H1 (cell line): ENCODE measurements around the gene P2RX2. TPM values are rescaled to one million over a fixed set of nuclear protein-coding genes. Genes with fewer than 3 reads are reported as not detected.
A peak's percentile ranks its signal among the peaks of the same experiment; 100 is the strongest.

Experiments
- CTCF ChIA-PET: fragments of 300-600 bp; sonication (Branson Sonifier 250); formaldehyde crosslinking; loops from one replicate; lab custom pipeline; 2021; ENCODE audit not compliant: partially characterized antibody; lab: Charles Lee
- POLR2A ChIA-PET: fragments of 300-600 bp; sonication (Branson Sonifier 250); formaldehyde crosslinking; loops from one replicate; lab custom pipeline; 2021; ENCODE audit warnings: inconsistent platforms; ENCODE audit not compliant: partially characterized antibody; lab: Charles Lee
- DNase-seq, 2 experiments: peaks; one replicate each; pipeline versions ENCODE4 v3.0.0 to v3.0.0-alpha.2; 2010 to 2022; ENCODE audit warnings: low spot score in 2 of 2, low read depth in 1 of 2, mixed read lengths in 1 of 2
- FAIRE-seq: peaks from 2 replicates; lab custom pipeline; 2011; peaks lifted over from hg19 to GRCh38; lab: Jason Lieb, UNC
- H2AFZ ChIP-seq: 2 replicates; pipeline ENCODE4 v1.8.1; 2012; ENCODE audit warnings: low read length, inconsistent platforms
- H2AK5ac ChIP-seq: 2 replicates; pipeline ENCODE4 v1.6.1; 2013; ENCODE audit warnings: low read depth, low read length
- H2BK120ac ChIP-seq: replicated peaks from 2 replicates; pipeline ENCODE3; 2013; ENCODE audit warnings: low read depth, low read length, inconsistent platforms
- H2BK12ac ChIP-seq: 2 replicates; pipeline ENCODE4 v1.6.1; 2013; ENCODE audit warnings: low read depth, low read length
- H2BK15ac ChIP-seq: 2 replicates; pipeline ENCODE4 v1.6.1; 2013; ENCODE audit warnings: low read length
- H2BK20ac ChIP-seq: 2 replicates; pipeline ENCODE4 v1.6.1; 2013; ENCODE audit warnings: low read length
- H2BK5ac ChIP-seq: 2 replicates; pipeline ENCODE4 v1.6.1; 2013; ENCODE audit warnings: low read depth, low read length
- H3K14ac ChIP-seq: 2 replicates; pipeline ENCODE4 v1.6.1; 2013; ENCODE audit warnings: inconsistent platforms; ENCODE audit not compliant: insufficient read length
- H3K18ac ChIP-seq: 2 replicates; pipeline ENCODE4 v1.6.1; 2013; ENCODE audit warnings: low read length; ENCODE audit errors: extremely low read depth
- H3K23ac ChIP-seq: 2 replicates; pipeline ENCODE4 v1.6.1; 2013; ENCODE audit warnings: inconsistent platforms; ENCODE audit not compliant: insufficient read length
- H3K23me2 ChIP-seq: 2 replicates; pipeline ENCODE4 v1.6.1; 2013; ENCODE audit warnings: low read depth, low read length
- H3K27ac ChIP-seq: 2 replicates; pipeline ENCODE4 v1.6.1; 2011; ENCODE audit warnings: low read depth, low read length, inconsistent platforms
- H3K27me3 ChIP-seq, 4 experiments: replicated peaks in 1 of 4; 1 replicate in 1 of 4; 2 replicates in 3 of 4; pipeline versions ENCODE4 v1.6.1 to v1.8.1; 2011 to 2013; ENCODE audit warnings: low read length in 3 of 4, mild to moderate bottlenecking in 3 of 4, inconsistent platforms in 2 of 4, mixed read lengths in 2 of 4, moderate library complexity in 1 of 4; ENCODE audit not compliant: control insufficient read depth in 3 of 4, insufficient read depth in 3 of 4; ENCODE audit errors: extremely low read depth in 1 of 4
- H3K36me3 ChIP-seq, 4 experiments: 2 replicates each; pipeline versions ENCODE4 v1.6.1 to v1.8.1; 2011 to 2013; ENCODE audit warnings: mild to moderate bottlenecking in 4 of 4, low read length in 3 of 4, moderate library complexity in 2 of 4, control low read depth in 1 of 4, inconsistent platforms in 1 of 4; ENCODE audit not compliant: insufficient read depth in 4 of 4, control insufficient read depth in 2 of 4
- H3K4ac ChIP-seq: replicated peaks from 2 replicates; pipeline ENCODE3; 2013; ENCODE audit warnings: low read length, low read depth, mixed read lengths, inconsistent platforms; ENCODE audit not compliant: insufficient read length
- H3K4me1 ChIP-seq, 4 experiments: replicated peaks in 1 of 4; 1 replicate in 1 of 4; 2 replicates in 3 of 4; pipeline versions ENCODE4 v1.6.1 to v1.8.1; 2011 to 2013; ENCODE audit warnings: low read length in 3 of 4, inconsistent platforms in 2 of 4, mixed read lengths in 1 of 4; ENCODE audit not compliant: insufficient read depth in 4 of 4, control insufficient read depth in 3 of 4
- H3K4me2 ChIP-seq, 2 experiments: 2 replicates each; pipeline versions ENCODE4 v1.6.1 to v1.8.1; 2011 to 2013; ENCODE audit warnings: low read depth in 2 of 2, low read length in 2 of 2, control low read depth in 1 of 2, inconsistent platforms in 1 of 2, mild to moderate bottlenecking in 1 of 2; ENCODE audit not compliant: insufficient read depth in 1 of 2
- H3K4me3 ChIP-seq, 4 experiments: fragments of 200-600, 300-600 bp in 1 of 4; sonication (generic), shearing (Covaris generic), sonication (Bioruptor Twin) in 1 of 4; 2 replicates each; pipeline versions ENCODE4 v1.5.1 to v1.8.1; 2011 to 2016; ENCODE audit warnings: low read length in 4 of 4, low read depth in 3 of 4, control low read depth in 2 of 4, inconsistent platforms in 2 of 4, mild to moderate bottlenecking in 2 of 4, mixed read lengths in 1 of 4, moderate library complexity in 1 of 4; ENCODE audit not compliant: insufficient read depth in 2 of 4; ENCODE audit errors: extremely low read depth in 1 of 4
- H3K56ac ChIP-seq: replicated peaks from 2 replicates; pipeline ENCODE3; 2013; ENCODE audit warnings: low read depth, mild to moderate bottlenecking, mixed read lengths, low read length, inconsistent platforms; ENCODE audit not compliant: insufficient read length
- H3K79me1 ChIP-seq: 2 replicates; pipeline ENCODE4 v1.6.1; 2013; ENCODE audit warnings: low read depth, low read length, control low read depth
- H3K79me2 ChIP-seq, 2 experiments: 2 replicates each; pipeline versions ENCODE4 v1.6.1 to v1.8.1; 2012 to 2013; ENCODE audit warnings: low read length in 2 of 2, mild to moderate bottlenecking in 2 of 2, inconsistent platforms in 1 of 2; ENCODE audit not compliant: insufficient read depth in 2 of 2, control insufficient read depth in 1 of 2
- H3K9ac ChIP-seq, 4 experiments: replicated peaks in 1 of 4; 1 replicate in 1 of 4; 2 replicates in 3 of 4; pipeline versions ENCODE4 v1.6.1 to v1.8.1; 2011 to 2013; ENCODE audit warnings: low read depth in 3 of 4, low read length in 3 of 4, control low read depth in 2 of 4, mild to moderate bottlenecking in 2 of 4, moderate library complexity in 2 of 4, inconsistent platforms in 1 of 4; ENCODE audit errors: extremely low read depth in 1 of 4
- H3K9me3 ChIP-seq, 2 experiments: 2 replicates each; pipeline versions ENCODE4 v1.6.1 to v1.8.1; 2012 to 2013; ENCODE audit warnings: mild to moderate bottlenecking in 2 of 2, moderate library complexity in 2 of 2, control low read depth in 1 of 2, inconsistent platforms in 1 of 2, low read depth in 1 of 2, low read length in 1 of 2, mixed read lengths in 1 of 2; ENCODE audit not compliant: insufficient read depth in 2 of 2
- H4K20me1 ChIP-seq, 2 experiments: replicated peaks in 1 of 2; 2 replicates each; pipeline versions ENCODE3 to v1.8.1; 2011 to 2013; ENCODE audit warnings: inconsistent platforms in 2 of 2, low read length in 2 of 2, mild to moderate bottlenecking in 1 of 2; ENCODE audit not compliant: insufficient read depth in 2 of 2, control insufficient read depth in 1 of 2
- H4K5ac ChIP-seq: 2 replicates; pipeline ENCODE4 v1.6.1; 2013; ENCODE audit warnings: low read length, low read depth, mixed read lengths, inconsistent platforms; ENCODE audit not compliant: insufficient read length
- H4K8ac ChIP-seq: 2 replicates; pipeline ENCODE4 v1.8.0; 2013; ENCODE audit warnings: mild to moderate bottlenecking, moderate library complexity, low read length, inconsistent platforms; ENCODE audit not compliant: insufficient read depth; ENCODE audit errors: extremely low read depth
- H4K91ac ChIP-seq: replicated peaks from 2 replicates; pipeline ENCODE3; 2013; ENCODE audit warnings: low read length, mixed read lengths, inconsistent platforms; ENCODE audit not compliant: insufficient read length
- WGBS, 2 experiments: shearing (Covaris generic) in 1 of 2; methylation state at CpG; one replicate each; pipeline versions ENCODE4 v1.1.6 to v1.1.7; 2013 to 2015; ENCODE audit warnings: low lambda C conversion rate in 2 of 2, mixed read lengths in 2 of 2, inconsistent platforms in 1 of 2, low coverage in 1 of 2, missing lambda C conversion rate in 1 of 2; ENCODE audit not compliant: insufficient replicate concordance in 2 of 2, insufficient coverage in 1 of 2, insufficient read length in 1 of 2; ENCODE audit errors: extremely low coverage in 1 of 2, missing lambda C conversion rate in 1 of 2; 5-methylcytosine and 5-hydroxymethylcytosine counted together
- polyA plus RNA-seq, 7 experiments: library from polyadenylated mRNA; depleted of rRNA in 3 of 7; stranded (reverse) in 5 of 7; unstranded in 2 of 7; fragments of >200 nt in 5 of 7; fragments of 200-250 nt in 2 of 7; gene quantifications; 1 replicate in 5 of 7; 2 replicates in 1 of 7; 4 replicates in 1 of 7; pipeline versions ENCODE4 v1.2.1 to v1.2.3, GENCODE V29; 2011 to 2013; ENCODE audit warnings: missing spikeins in 2 of 7, mixed read lengths in 2 of 7
- total RNA-seq: library from RNA; stranded (reverse); fragmentation: NEBNext Ultra II Directional; extraction: Animal tissue kit (Norgen Biotek cat#: 25700); gene quantifications from 2 replicates; pipeline ENCODE4 v1.2.1, GENCODE V29; 2021
- TF ChIP-seq, protein P1 (sequence below): IDR thresholded peaks from 2 replicates; pipeline ENCODE4 v1.6.1; 2012; ENCODE audit warnings: inconsistent platforms

Gene P2RX2
- total and polyA plus RNA-seq, 2 of the 8 experiments (the other 6 are each of a cell fraction or from before 2014, with no cell fraction given), result 0.84 to 2.2 TPM

DNA sequence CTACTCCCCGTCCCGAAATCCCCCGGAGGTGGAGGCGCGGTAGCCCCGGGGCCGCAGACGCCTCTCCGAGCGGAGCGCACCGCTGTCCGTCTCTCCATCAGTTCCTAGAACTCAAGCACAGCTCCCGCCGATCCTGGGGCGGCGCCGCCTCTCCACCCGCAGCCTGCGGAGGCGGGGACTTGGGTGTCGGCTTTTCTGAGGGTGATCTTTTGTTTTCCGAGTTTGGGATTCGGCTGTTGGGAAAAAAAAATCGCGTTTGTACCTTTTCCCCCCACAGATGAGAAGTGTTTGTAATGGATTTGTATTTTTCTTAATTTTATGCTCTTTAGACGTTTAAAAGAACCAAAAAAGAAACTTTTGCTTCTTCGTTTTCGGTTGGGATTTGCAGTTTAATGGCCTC is 34.8 kb upstream of the P2RX2 start:
- no peak overlapping the region for H3K27ac ChIP-seq
- peaks cover 10 to 18% of the 10 kb centered on the region in 2 experiments for H4K20me1 ChIP-seq
- peak overlapping the region; percentile 16 to 59 (median 36) for H3K4me3 ChIP-seq
- H3K4me1 ChIP-seq, result peaks cover 0 to 6% (median 5%) of the 10 kb centered on the region in 4 experiments; a peak in 2 of 7 replicates
- TF ChIP-seq, protein P1, sequence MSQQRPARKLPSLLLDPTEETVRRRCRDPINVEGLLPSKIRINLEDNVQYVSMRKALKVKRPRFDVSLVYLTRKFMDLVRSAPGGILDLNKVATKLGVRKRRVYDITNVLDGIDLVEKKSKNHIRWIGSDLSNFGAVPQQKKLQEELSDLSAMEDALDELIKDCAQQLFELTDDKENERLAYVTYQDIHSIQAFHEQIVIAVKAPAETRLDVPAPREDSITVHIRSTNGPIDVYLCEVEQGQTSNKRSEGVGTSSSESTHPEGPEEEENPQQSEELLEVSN, result no peak
- ChIA-PET CTCF (interaction anchor here (0.6 kb wide), 1 partner anchor 175 kb away, joined by 4 read pairs; no protein-coding TSS in a partner anchor), POLR2A (interaction anchor here (1.2 to 6.6 kb wide), 11 partner anchors 8 to 46 kb away, joined by 3 to 60 read pairs (median 11); partner anchors contain the start of genes LRCOL1 and P2RX2)
- peak in 1 of 2 experiments; percentile 74 for DNase-seq
- no peak overlapping the region for H2BK20ac ChIP-seq
- H4K91ac ChIP-seq, result no peak overlapping the region
- no peak overlapping the region for H2BK12ac ChIP-seq
- H3K27me3 ChIP-seq, result peaks cover 32 to 65% (median 55%) of the 10 kb centered on the region in 4 experiments
- H3K4ac ChIP-seq, result no peak overlapping the region
- H3K23ac ChIP-seq, result no peak overlapping the region
- no peak overlapping the region for H4K5ac ChIP-seq
- H2AK5ac ChIP-seq, result no peak overlapping the region
- H3K14ac ChIP-seq, result no peak overlapping the region
- FAIRE-seq, result no peak
- peak overlapping the region; percentile 67 to 82 for H3K4me2 ChIP-seq
- no peak overlapping the region for H4K8ac ChIP-seq
- H3K18ac ChIP-seq, result no peak overlapping the region; the same call in 1 of the 2 replicates
- no peak overlapping the region for H2BK120ac ChIP-seq
- WGBS, 2 experiments, result 7% methylated on average over 17 of the region's 29 CpGs; no CpG with 5 or more reads in 1 of the 2 experiments
- peaks cover 18% of the 10 kb centered on the region; the same call in 1 of the 2 replicates for H3K23me2 ChIP-seq
- no peak overlapping the region for H2BK5ac ChIP-seq
- no peaks in the 10 kb centered on the region for H3K79me2 ChIP-seq
- peaks cover 0 to 3% (median 0%) of the 10 kb centered on the region in 4 experiments; a peak in 1 of 8 replicates for H3K36me3 ChIP-seq
- H3K9ac ChIP-seq, result no peak overlapping the region; a peak in 1 of 7 replicates
- peaks cover 2% of the 10 kb centered on the region; the same call in 1 of the 2 replicates for H3K79me1 ChIP-seq
- H2AFZ ChIP-seq, result no peak overlapping the region
- peaks cover 0 to 5% of the 10 kb centered on the region in 2 experiments; a peak in 1 of 4 replicates for H3K9me3 ChIP-seq
- H3K56ac ChIP-seq, result no peak overlapping the region
- H2BK15ac ChIP-seq, result no peak overlapping the region
